GM18526 (cell line): ENCODE results near the gene PVR.

Experiments
- POLR2A ChIP-seq: IDR thresholded peaks from 3 replicates; pipeline ENCODE4 v1.6.1; 2011; ENCODE audit not compliant: insufficient read length; ENCODE audit errors: extremely low read depth

PVR gene

GRCh38 chr19:44636439-44637389 is 7.0 kb upstream of the PVR start:
- no peak for TF ChIP-seq POLR2A

GRCh38 chr19:44637390-44637764 is 6.3 kb upstream of the PVR start:
- TF ChIP-seq POLR2A, result no peak

- TF ChIP-seq POLR2A, result no peak
These were observed 3.2 kb upstream of the PVR start for GRCh38 chr19:44640518-44640917.

- no peak for TF ChIP-seq POLR2A
These were observed 2.0 kb upstream of the PVR start for GRCh38 chr19:44641501-44642265.

GRCh38 chr19:44642377-44642776 is 1.3 kb upstream of the PVR start:
- no peak for TF ChIP-seq POLR2A

- no peak for TF ChIP-seq POLR2A
These were observed 799 bp downstream of the PVR start for GRCh38 chr19:44644402-44645016.

- no peak for TF ChIP-seq POLR2A
These were observed 1.8 kb downstream of the PVR start for GRCh38 chr19:44645407-44646048.

GRCh38 chr19:44646049-44646416 is 2.3 kb downstream of the PVR start:
- TF ChIP-seq POLR2A, result no peak

- no peak for TF ChIP-seq POLR2A
These were observed 3.4 kb downstream of the PVR start for GRCh38 chr19:44647144-44647543.

GRCh38 chr19:44648631-44649251 is 5.0 kb downstream of the PVR start:
- no peak for TF ChIP-seq POLR2A

GRCh38 chr19:44649578-44650145 is 6.0 kb downstream of the PVR start:
- TF ChIP-seq POLR2A, result no peak

GRCh38 chr19:44653343-44653742 is 9.6 kb downstream of the PVR start:
- no peak for TF ChIP-seq POLR2A

GRCh38 chr19:44653977-44654774 is 10.5 kb downstream of the PVR start:
- TF ChIP-seq POLR2A, result no peak
